Choroid plexus epithelial cell (primary cell): ENCODE data around the gene RHOB.

Source experiments
- DNase-seq: peaks from one replicate; pipeline ENCODE4 v3.0.0-alpha.2; 2010; ENCODE audit warnings: low read depth
- H3K4me3 ChIP-seq: 2 replicates; pipeline ENCODE4 v1.5.1; 2011; ENCODE audit warnings: low read depth, mild to moderate bottlenecking, control low read depth, low read length, moderate library complexity
- TF ChIP-seq, protein P1 (sequence below): conservative IDR thresholded peaks from 2 replicates; pipeline ENCODE4 v1.5.1; 2011; ENCODE audit warnings: low read depth, mild to moderate bottlenecking, control low read depth, inconsistent platforms, low read length, moderate library complexity

Gene RHOB

GRCh38 chr2:20496076-20496872 lies 49.4 kb downstream of the RHOB start:
- DNase-seq: peak; percentile 36
- TF ChIP-seq, protein P1, sequence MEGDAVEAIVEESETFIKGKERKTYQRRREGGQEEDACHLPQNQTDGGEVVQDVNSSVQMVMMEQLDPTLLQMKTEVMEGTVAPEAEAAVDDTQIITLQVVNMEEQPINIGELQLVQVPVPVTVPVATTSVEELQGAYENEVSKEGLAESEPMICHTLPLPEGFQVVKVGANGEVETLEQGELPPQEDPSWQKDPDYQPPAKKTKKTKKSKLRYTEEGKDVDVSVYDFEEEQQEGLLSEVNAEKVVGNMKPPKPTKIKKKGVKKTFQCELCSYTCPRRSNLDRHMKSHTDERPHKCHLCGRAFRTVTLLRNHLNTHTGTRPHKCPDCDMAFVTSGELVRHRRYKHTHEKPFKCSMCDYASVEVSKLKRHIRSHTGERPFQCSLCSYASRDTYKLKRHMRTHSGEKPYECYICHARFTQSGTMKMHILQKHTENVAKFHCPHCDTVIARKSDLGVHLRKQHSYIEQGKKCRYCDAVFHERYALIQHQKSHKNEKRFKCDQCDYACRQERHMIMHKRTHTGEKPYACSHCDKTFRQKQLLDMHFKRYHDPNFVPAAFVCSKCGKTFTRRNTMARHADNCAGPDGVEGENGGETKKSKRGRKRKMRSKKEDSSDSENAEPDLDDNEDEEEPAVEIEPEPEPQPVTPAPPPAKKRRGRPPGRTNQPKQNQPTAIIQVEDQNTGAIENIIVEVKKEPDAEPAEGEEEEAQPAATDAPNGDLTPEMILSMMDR: no peak
- H3K4me3 ChIP-seq: no peak overlapping the region

DNA sequence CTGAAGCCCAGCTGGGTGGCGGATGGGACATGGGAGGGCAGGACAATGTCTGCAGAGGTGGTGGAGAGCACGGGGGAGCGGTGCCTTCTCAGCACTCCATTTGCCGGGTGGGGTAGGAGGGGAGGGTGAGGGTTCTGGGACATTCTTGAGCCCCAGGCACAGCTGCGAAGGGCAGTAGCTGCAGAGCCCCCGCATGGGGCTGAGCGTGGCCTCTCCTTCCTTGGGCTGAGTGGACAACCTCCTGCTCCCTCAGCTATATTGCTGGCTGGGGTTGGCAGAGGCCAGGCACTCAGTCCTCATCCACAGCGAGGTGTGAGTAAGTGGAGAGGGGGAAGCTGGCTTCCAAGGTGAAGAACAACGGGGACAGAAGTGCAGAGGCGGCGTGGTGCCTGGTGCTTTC lies 50.1 kb downstream of the RHOB start:
- no peak overlapping the region for H3K4me3 ChIP-seq
- no peak for DNase-seq
- TF ChIP-seq, protein P1: no peak
